ENCODE measurements around the gene AAR2.

Gene AAR2

GRCh38 chr20:36237477-36237876 lies 1.2 kb downstream of the AAR2 start:
- peaks cover 37% of the 10 kb centered on the region for H3K4me1 Mint-ChIP-seq
- H3K9me3 Mint-ChIP-seq: no peaks in the 10 kb centered on the region
- peaks cover 19% of the 10 kb centered on the region for H3K36me3 Mint-ChIP-seq (ENCODE audit: low read depth)
- H3K4me3 Mint-ChIP-seq: peak overlapping the region; percentile 97 to 98 (median 98)
- H3K27ac Mint-ChIP-seq: peak overlapping the region; percentile 96 to 98 (median 97)
- no peak for TF ChIP-seq CTCF (IDR thresholded peaks at IDR 0.05; ENCODE audit: unreplicated experiment in 3 of 3)
- peaks cover 4% of the 10 kb centered on the region for H3K27me3 Mint-ChIP-seq (ENCODE audit: low read depth)

GRCh38 chr20:36238153-36238552 lies 1.9 kb downstream of the AAR2 start:
- TF ChIP-seq CTCF (IDR thresholded peaks at IDR 0.05; ENCODE audit: unreplicated experiment in 3 of 3): no peak
- Mint-ChIP-seq H3K9me3 (no peaks in the 10 kb centered on the region), H3K4me3 (peak overlapping the region; percentile 69 to 80 (median 76)), H3K4me1 (peaks cover 37% of the 10 kb centered on the region), H3K36me3 (ENCODE audit: low read depth) (peaks cover 19% of the 10 kb centered on the region), H3K27me3 (ENCODE audit: low read depth) (peaks cover 2% of the 10 kb centered on the region), H3K27ac (no peak overlapping the region)

GRCh38 chr20:36238760-36239159 lies 2.5 kb downstream of the AAR2 start:
- H3K4me3 Mint-ChIP-seq: peak overlapping the region; percentile 68 to 88 (median 76)
- H3K27me3 Mint-ChIP-seq (ENCODE audit: low read depth): no peaks in the 10 kb centered on the region
- TF ChIP-seq CTCF (IDR thresholded peaks at IDR 0.05; ENCODE audit: unreplicated experiment in 3 of 3): no peak
- no peaks in the 10 kb centered on the region for H3K9me3 Mint-ChIP-seq
- peaks cover 23% of the 10 kb centered on the region for H3K36me3 Mint-ChIP-seq (ENCODE audit: low read depth)
- H3K4me1 Mint-ChIP-seq: peaks cover 37% of the 10 kb centered on the region
- no peak overlapping the region for H3K27ac Mint-ChIP-seq

- H3K4me1 Mint-ChIP-seq: peaks cover 29% of the 10 kb centered on the region
These were observed 3.8 kb downstream of the AAR2 start for GRCh38 chr20:36240076-36240475.

GRCh38 chr20:36241678-36242077 lies 5.4 kb downstream of the AAR2 start:
- no peak overlapping the region for H3K4me3 Mint-ChIP-seq
- H3K4me1 Mint-ChIP-seq: peaks cover 18% of the 10 kb centered on the region
- no peaks in the 10 kb centered on the region for H3K9me3 Mint-ChIP-seq
- no peaks in the 10 kb centered on the region for H3K27me3 Mint-ChIP-seq (ENCODE audit: low read depth)
- H3K36me3 Mint-ChIP-seq (ENCODE audit: low read depth): peaks cover 43% of the 10 kb centered on the region
- TF ChIP-seq CTCF (IDR thresholded peaks at IDR 0.05; ENCODE audit: unreplicated experiment in 3 of 3): no peak
- no peak overlapping the region for H3K27ac Mint-ChIP-seq

More at GRCh38 chr20:36240076-36240475, 3.8 kb downstream of the AAR2 start:
- Mint-ChIP-seq H3K9me3 (no peaks in the 10 kb centered on the region), H3K27ac (no peak overlapping the region), H3K4me3 (no peak overlapping the region), H3K36me3 (ENCODE audit: low read depth) (peaks cover 33% of the 10 kb centered on the region), H3K27me3 (ENCODE audit: low read depth) (no peaks in the 10 kb centered on the region)
- no peak for TF ChIP-seq CTCF (IDR thresholded peaks at IDR 0.05; ENCODE audit: unreplicated experiment in 3 of 3)

GRCh38 chr20:36243726-36244125 lies 7.4 kb downstream of the AAR2 start:
- Mint-ChIP-seq H3K4me1 (peaks cover 5% of the 10 kb centered on the region), H3K4me3 (no peak overlapping the region), H3K9me3 (no peaks in the 10 kb centered on the region), H3K36me3 (ENCODE audit: low read depth) (peaks cover 59% of the 10 kb centered on the region), H3K27me3 (ENCODE audit: low read depth) (no peaks in the 10 kb centered on the region), H3K27ac (no peak overlapping the region)
- TF ChIP-seq CTCF (IDR thresholded peaks at IDR 0.05; ENCODE audit: unreplicated experiment in 3 of 3): no peak
